ENCODE results near the gene HMGB2. TPM values are rescaled to one million over a fixed set of nuclear protein-coding genes. Genes with fewer than 3 reads are reported as not detected.

The HMGB2 gene
- polyA plus RNA-seq, 1 donor from 2014 or later, result 128 TPM

- Mint-ChIP-seq H3K9me3 (no peaks in the 10 kb centered on the region), H3K4me1 (no peaks in the 10 kb centered on the region), H3K36me3 (no peaks in the 10 kb centered on the region), H3K27ac (no peak overlapping the region), H3K4me3 (no peak overlapping the region), H3K27me3 (peaks cover 2% of the 10 kb centered on the region)
Measured at GRCh38 chr4:173360587-173361221, 26.5 kb upstream of the HMGB2 start.

- no peaks in the 10 kb centered on the region for H3K9me3 Mint-ChIP-seq
- peaks cover 2% of the 10 kb centered on the region for H3K27me3 Mint-ChIP-seq
- no peaks in the 10 kb centered on the region for H3K4me1 Mint-ChIP-seq
- H3K27ac Mint-ChIP-seq, result no peak overlapping the region
- H3K36me3 Mint-ChIP-seq, result no peaks in the 10 kb centered on the region
- H3K4me3 Mint-ChIP-seq, result no peak overlapping the region
Measured at GRCh38 chr4:173357939-173358338, 23.8 kb upstream of the HMGB2 start.

- H3K4me3 Mint-ChIP-seq, result no peak overlapping the region
- no peaks in the 10 kb centered on the region for H3K27me3 Mint-ChIP-seq
- H3K27ac Mint-ChIP-seq, result no peak overlapping the region
- peaks cover 1 to 7% (median 4%) of the 10 kb centered on the region in 3 donors for H3K4me1 Mint-ChIP-seq
- no peaks in the 10 kb centered on the region for H3K36me3 Mint-ChIP-seq
- no peaks in the 10 kb centered on the region for H3K9me3 Mint-ChIP-seq
Measured at GRCh38 chr4:173347467-173347866, 13.3 kb upstream of the HMGB2 start.

- Mint-ChIP-seq H3K27ac (no peak overlapping the region), H3K9me3 (no peaks in the 10 kb centered on the region), H3K36me3 (no peaks in the 10 kb centered on the region), H3K27me3 (no peaks in the 10 kb centered on the region), H3K4me3 (no peak overlapping the region), H3K4me1 (peaks cover 1 to 7% (median 4%) of the 10 kb centered on the region in 3 donors)
Measured at GRCh38 chr4:173346074-173346473, 11.9 kb upstream of the HMGB2 start.

GRCh38 chr4:173345648-173346047 lies 11.5 kb upstream of the HMGB2 start:
- H3K9me3 Mint-ChIP-seq, result no peaks in the 10 kb centered on the region
- no peaks in the 10 kb centered on the region for H3K27me3 Mint-ChIP-seq
- H3K27ac Mint-ChIP-seq, result no peak overlapping the region
- H3K4me1 Mint-ChIP-seq, result peaks cover 1 to 7% (median 4%) of the 10 kb centered on the region in 3 donors
- H3K36me3 Mint-ChIP-seq, result no peaks in the 10 kb centered on the region
- no peak overlapping the region for H3K4me3 Mint-ChIP-seq

GRCh38 chr4:173343832-173344397 lies 9.8 kb upstream of the HMGB2 start:
- H3K36me3 Mint-ChIP-seq, result no peaks in the 10 kb centered on the region
- H3K27ac Mint-ChIP-seq, result no peak overlapping the region
- H3K27me3 Mint-ChIP-seq, result no peaks in the 10 kb centered on the region
- no peaks in the 10 kb centered on the region for H3K9me3 Mint-ChIP-seq
- H3K4me3 Mint-ChIP-seq, result no peak overlapping the region
- H3K4me1 Mint-ChIP-seq, result peaks cover 1 to 7% (median 4%) of the 10 kb centered on the region in 3 donors

GRCh38 chr4:173337463-173337862 lies 3.3 kb upstream of the HMGB2 start:
- Mint-ChIP-seq H3K4me3 (peak overlapping the region in 1 of 4 donors; percentile 2), H3K4me1 (peaks cover 8 to 12% (median 8%) of the 10 kb centered on the region in 3 donors), H3K27me3 (no peaks in the 10 kb centered on the region)

GRCh38 chr4:173334891-173335752 lies 964 bp upstream of the HMGB2 start:
- H3K36me3 Mint-ChIP-seq, result peaks cover 2% of the 10 kb centered on the region
- H3K9me3 Mint-ChIP-seq, result no peaks in the 10 kb centered on the region
- H3K27me3 Mint-ChIP-seq, result peaks cover 2% of the 10 kb centered on the region
- H3K4me3 Mint-ChIP-seq, result peak overlapping the region; percentile 94 to 100 (median 99)
- H3K27ac Mint-ChIP-seq, result peak overlapping the region; percentile 84 to 99 (median 98)
- peaks cover 12 to 19% (median 16%) of the 10 kb centered on the region in 3 donors for H3K4me1 Mint-ChIP-seq

More at GRCh38 chr4:173337463-173337862, 3.3 kb upstream of the HMGB2 start:
- no peak overlapping the region for H3K27ac Mint-ChIP-seq
- peaks cover 2% of the 10 kb centered on the region for H3K36me3 Mint-ChIP-seq
- no peaks in the 10 kb centered on the region for H3K9me3 Mint-ChIP-seq

- H3K4me3 Mint-ChIP-seq, result peak overlapping the region; percentile 94 to 100 (median 99)
Measured at GRCh38 chr4:173333658-173334084, 487 bp downstream of the HMGB2 start.

GRCh38 chr4:173332963-173333657 lies 1.0 kb downstream of the HMGB2 start:
- Mint-ChIP-seq H3K36me3 (peaks cover 2% of the 10 kb centered on the region), H3K9me3 (no peaks in the 10 kb centered on the region)

More at GRCh38 chr4:173333658-173334084, 487 bp downstream of the HMGB2 start:
- Mint-ChIP-seq H3K36me3 (peaks cover 2% of the 10 kb centered on the region), H3K27me3 (peaks cover 2% of the 10 kb centered on the region), H3K27ac (peak overlapping the region; percentile 82 to 99 (median 98)), H3K4me1 (peaks cover 12 to 19% (median 16%) of the 10 kb centered on the region in 3 donors), H3K9me3 (no peaks in the 10 kb centered on the region)

GRCh38 chr4:173332021-173332487 lies 2.1 kb downstream of the HMGB2 start:
- peaks cover 2% of the 10 kb centered on the region for H3K27me3 Mint-ChIP-seq
- peaks cover 2% of the 10 kb centered on the region for H3K36me3 Mint-ChIP-seq
- H3K9me3 Mint-ChIP-seq, result no peaks in the 10 kb centered on the region
- H3K27ac Mint-ChIP-seq, result peak overlapping the region; percentile 7 to 86 (median 82)
- peaks cover 12 to 19% (median 16%) of the 10 kb centered on the region in 3 donors for H3K4me1 Mint-ChIP-seq
- H3K4me3 Mint-ChIP-seq, result peak overlapping the region; percentile 67 to 98 (median 92)

More at GRCh38 chr4:173332963-173333657, 1.0 kb downstream of the HMGB2 start:
- Mint-ChIP-seq H3K4me3 (peak overlapping the region; percentile 89 to 98 (median 95)), H3K27me3 (peaks cover 2% of the 10 kb centered on the region), H3K27ac (peak overlapping the region; percentile 50 to 82 (median 80)), H3K4me1 (peaks cover 12 to 19% (median 16%) of the 10 kb centered on the region in 3 donors)

GRCh38 chr4:173330590-173330989 lies 3.6 kb downstream of the HMGB2 start:
- Mint-ChIP-seq H3K4me1 (peaks cover 10 to 19% (median 16%) of the 10 kb centered on the region in 3 donors), H3K27ac (no peak overlapping the region), H3K9me3 (no peaks in the 10 kb centered on the region), H3K36me3 (peaks cover 4% of the 10 kb centered on the region), H3K27me3 (peaks cover 2% of the 10 kb centered on the region), H3K4me3 (no peak overlapping the region)

GRCh38 chr4:173328236-173328901 lies 5.8 kb downstream of the HMGB2 start:
- peaks cover 2% of the 10 kb centered on the region for H3K36me3 Mint-ChIP-seq
- peaks cover 2% of the 10 kb centered on the region for H3K27me3 Mint-ChIP-seq
- no peak overlapping the region for H3K4me3 Mint-ChIP-seq
- no peak overlapping the region for H3K27ac Mint-ChIP-seq
- peaks cover 10 to 16% (median 15%) of the 10 kb centered on the region in 3 donors for H3K4me1 Mint-ChIP-seq
- H3K9me3 Mint-ChIP-seq, result no peaks in the 10 kb centered on the region

All from IgD-negative memory B cell (primary cell).